ENCODE data around the gene HSPB8. TPM values are rescaled to one million over a fixed set of nuclear protein-coding genes. Genes with fewer than 3 reads are reported as not detected.

The HSPB8 gene
- total RNA-seq, 6 experiments from 2014 or later: 0.68 to 15.9 (median 2.5) TPM

- H3K9me3 ChIP-seq: no peaks in the 10 kb centered on the region
These were observed 3.2 kb downstream of the HSPB8 start for GRCh38 chr12:119181944-119182343.

GRCh38 chr12:119182701-119183493 is 4.2 kb downstream of the HSPB8 start:
- Histone ChIP-seq H3K27ac (no peak overlapping the region), H3K4me3 (no peak overlapping the region), H3K36me3 (no peaks in the 10 kb centered on the region), H3K4me1 (no peaks in the 10 kb centered on the region), H3K9me3 (no peaks in the 10 kb centered on the region), H3K27me3 (peaks cover 0 to 4% of the 10 kb centered on the region in 2 donors)
- 58% methylated on average over 4 of the region's 5 CpGs for WGBS (ENCODE audit: insufficient coverage, low coverage, low lambda C conversion rate, missing lambda C conversion rate)
- DNase-seq (no peak), ATAC-seq (peak; percentile 40 to 65 (median 52))
- intact Hi-C loops (cut with DNase I): no loop called here
- TF ChIP-seq CTCF (IDR thresholded peaks at IDR 0.05): no peak
- no peak for TF ChIP-seq POLR2A (IDR thresholded peaks at IDR 0.05)

More at GRCh38 chr12:119181944-119182343, 3.2 kb downstream of the HSPB8 start:
- DNase-seq: no peak
- Histone ChIP-seq H3K4me1 (no peaks in the 10 kb centered on the region), H3K36me3 (no peaks in the 10 kb centered on the region), H3K27ac (no peak overlapping the region), H3K4me3 (no peak overlapping the region), H3K27me3 (peaks cover 0 to 4% of the 10 kb centered on the region in 2 donors)
- intact Hi-C loops (cut with DNase I): no loop called here
- TF ChIP-seq POLR2A (IDR thresholded peaks at IDR 0.05): no peak
- no peak for TF ChIP-seq CTCF (IDR thresholded peaks at IDR 0.05)
- 63% methylated on average over 2 of the region's 3 CpGs for WGBS (ENCODE audit: insufficient coverage, low coverage, low lambda C conversion rate, missing lambda C conversion rate)
- ATAC-seq: no peak

GRCh38 chr12:119183942-119184695 is 5.4 kb downstream of the HSPB8 start:
- DNase-seq (no peak), ATAC-seq (no peak)
- intact Hi-C loops (cut with DNase I): no loop called here
- no peak for TF ChIP-seq POLR2A (IDR thresholded peaks at IDR 0.05)
- TF ChIP-seq CTCF (IDR thresholded peaks at IDR 0.05): no peak
- no peaks in the 10 kb centered on the region for H3K9me3 ChIP-seq
- H3K4me1 ChIP-seq: no peaks in the 10 kb centered on the region
- no peak overlapping the region for H3K27ac ChIP-seq
- no peaks in the 10 kb centered on the region for H3K36me3 ChIP-seq
- peaks cover 0 to 3% of the 10 kb centered on the region in 2 donors for H3K27me3 ChIP-seq
- no peak overlapping the region for H3K4me3 ChIP-seq
- WGBS (ENCODE audit: insufficient coverage, low coverage, low lambda C conversion rate, missing lambda C conversion rate): 67% methylated on average over 7 of the region's 9 CpGs

GRCh38 chr12:119195256-119195655 is 16.5 kb downstream of the HSPB8 start:
- Histone ChIP-seq H3K4me3 (no peak overlapping the region), H3K9me3 (no peaks in the 10 kb centered on the region), H3K27ac (no peak overlapping the region), H3K36me3 (no peaks in the 10 kb centered on the region), H3K27me3 (no peaks in the 10 kb centered on the region), H3K4me1 (no peaks in the 10 kb centered on the region)
- ATAC-seq: no peak
- WGBS (ENCODE audit: insufficient coverage, low coverage, low lambda C conversion rate, missing lambda C conversion rate): 83% methylated on average over 3 of the region's 16 CpGs
- no peak for DNase-seq
- no peak for TF ChIP-seq CTCF (IDR thresholded peaks at IDR 0.05)
- no peak for TF ChIP-seq POLR2A (IDR thresholded peaks at IDR 0.05)
- intact Hi-C loops (cut with DNase I): no loop called here

Data from right lobe of liver (tissue), 6 donors.